Fibroblast of villous mesenchyme (primary cell): Measurements from ENCODE around the gene MAP2K5. TPM values are rescaled to one million over a fixed set of nuclear protein-coding genes. Genes with fewer than 3 reads are reported as not detected.
A peak's percentile ranks its signal among the peaks of the same experiment; 100 is the strongest.

Source experiments
- DNase-seq: peaks from one replicate; pipeline ENCODE4 v3.0.0-alpha.2; 2010; ENCODE audit warnings: low read depth
- H3K4me3 ChIP-seq: 2 replicates; pipeline ENCODE4 v1.5.1; 2011; ENCODE audit warnings: low read depth, mild to moderate bottlenecking, low read length
- total RNA-seq: library from RNA; depleted of rRNA; stranded (reverse); fragments of >200 nt; gene quantifications from 2 replicates; pipeline ENCODE4 v1.2.3, GENCODE V29; 2012
- TF ChIP-seq, protein P1 (sequence below): IDR thresholded peaks from 2 replicates; pipeline ENCODE4 v1.5.1; 2012; ENCODE audit warnings: low read depth, mild to moderate bottlenecking, low read length; ENCODE audit not compliant: insufficient read depth

Gene MAP2K5
- total RNA-seq, 1 donor: 6.9 TPM

DNA sequence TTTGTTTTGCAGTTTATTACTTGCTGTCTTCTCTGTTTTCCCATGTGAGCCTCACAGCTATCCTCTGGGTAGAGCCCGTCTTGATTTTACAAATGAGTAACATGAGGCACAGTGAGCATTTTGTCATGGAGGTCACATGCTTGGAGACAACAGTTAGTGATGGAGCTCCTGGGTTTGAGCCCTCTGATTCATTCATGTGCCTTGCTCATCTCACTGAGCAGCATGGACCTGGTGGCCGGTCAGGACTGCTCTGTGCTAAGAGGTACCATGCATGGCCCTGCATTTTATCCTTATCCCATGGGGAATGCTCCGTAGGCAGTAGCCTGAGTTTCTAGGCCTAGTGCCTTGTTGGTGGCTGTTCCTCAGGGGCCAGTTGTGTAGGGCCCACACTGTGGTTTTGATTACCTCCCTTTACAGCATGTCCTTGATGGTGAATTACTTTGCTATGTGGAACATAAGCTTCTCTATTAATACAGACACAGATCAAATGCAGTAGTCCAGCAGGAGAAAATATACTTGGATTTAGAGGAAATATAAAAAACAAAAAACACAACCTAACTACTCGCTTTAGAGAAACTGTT is 35.6 kb downstream of the MAP2K5 start:
- TF ChIP-seq, protein P1, sequence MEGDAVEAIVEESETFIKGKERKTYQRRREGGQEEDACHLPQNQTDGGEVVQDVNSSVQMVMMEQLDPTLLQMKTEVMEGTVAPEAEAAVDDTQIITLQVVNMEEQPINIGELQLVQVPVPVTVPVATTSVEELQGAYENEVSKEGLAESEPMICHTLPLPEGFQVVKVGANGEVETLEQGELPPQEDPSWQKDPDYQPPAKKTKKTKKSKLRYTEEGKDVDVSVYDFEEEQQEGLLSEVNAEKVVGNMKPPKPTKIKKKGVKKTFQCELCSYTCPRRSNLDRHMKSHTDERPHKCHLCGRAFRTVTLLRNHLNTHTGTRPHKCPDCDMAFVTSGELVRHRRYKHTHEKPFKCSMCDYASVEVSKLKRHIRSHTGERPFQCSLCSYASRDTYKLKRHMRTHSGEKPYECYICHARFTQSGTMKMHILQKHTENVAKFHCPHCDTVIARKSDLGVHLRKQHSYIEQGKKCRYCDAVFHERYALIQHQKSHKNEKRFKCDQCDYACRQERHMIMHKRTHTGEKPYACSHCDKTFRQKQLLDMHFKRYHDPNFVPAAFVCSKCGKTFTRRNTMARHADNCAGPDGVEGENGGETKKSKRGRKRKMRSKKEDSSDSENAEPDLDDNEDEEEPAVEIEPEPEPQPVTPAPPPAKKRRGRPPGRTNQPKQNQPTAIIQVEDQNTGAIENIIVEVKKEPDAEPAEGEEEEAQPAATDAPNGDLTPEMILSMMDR: no peak
- no peak overlapping the region for H3K4me3 ChIP-seq
- DNase-seq: no peak

DNA sequence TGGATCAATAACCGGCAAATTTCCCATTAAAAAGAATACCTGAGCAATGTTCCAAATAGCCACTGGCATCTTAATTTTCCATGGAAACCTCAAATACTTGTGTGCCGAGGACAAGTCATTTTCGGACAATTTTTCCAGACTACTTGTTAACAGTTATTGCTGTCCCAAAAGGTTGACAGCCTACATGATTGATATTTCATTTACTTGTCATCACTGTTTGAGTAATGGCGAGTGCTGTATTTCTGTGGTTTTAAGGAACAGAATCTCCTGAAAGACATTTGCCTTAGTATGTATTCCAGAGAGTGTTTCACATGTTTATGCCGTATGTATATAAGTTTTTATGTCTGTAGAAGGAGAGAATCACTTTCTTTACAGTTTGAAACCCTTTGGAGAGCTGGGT is 36.7 kb downstream of the MAP2K5 start:
- TF ChIP-seq, protein P1: no peak
- no peak for DNase-seq
- no peak overlapping the region for H3K4me3 ChIP-seq

DNA sequence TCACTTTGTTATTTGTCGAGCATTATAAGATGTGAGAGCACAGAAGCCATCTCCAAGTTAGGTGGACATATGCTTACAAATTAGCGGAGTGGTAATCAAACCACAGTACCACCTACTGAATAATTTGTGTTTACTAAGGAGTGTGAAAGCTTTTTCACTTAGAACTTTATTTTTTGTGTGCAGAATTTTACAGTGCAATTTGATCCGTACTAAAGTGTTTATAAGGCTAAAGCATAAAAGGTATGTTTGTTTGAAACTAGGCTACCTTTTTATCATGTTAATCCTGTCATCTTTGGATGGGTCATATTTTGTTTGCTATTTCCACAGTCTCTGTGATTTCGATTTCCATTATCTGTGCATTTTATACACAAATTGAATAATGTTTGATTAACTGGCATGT is 37.5 kb downstream of the MAP2K5 start:
- no peak overlapping the region for H3K4me3 ChIP-seq
- DNase-seq: no peak
- TF ChIP-seq, protein P1: no peak

DNA sequence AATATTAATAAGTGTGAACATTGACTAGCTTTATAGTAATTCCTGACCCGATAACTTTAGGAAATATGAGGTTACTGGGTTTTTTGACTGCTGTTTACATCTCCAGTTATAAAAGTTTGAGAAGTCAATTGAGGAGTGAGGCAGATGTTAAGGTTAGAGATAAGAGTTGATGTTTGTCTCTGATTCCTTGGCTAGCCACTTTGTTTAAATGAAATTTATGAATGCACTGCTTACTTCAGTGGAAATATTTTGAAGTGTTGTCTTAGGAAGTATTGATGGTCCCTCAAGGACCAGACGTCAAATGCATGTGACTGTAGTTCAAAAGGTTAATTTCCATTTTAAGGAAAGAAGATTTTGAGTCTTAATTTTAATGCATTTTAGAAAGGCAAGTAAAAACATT is 41.7 kb downstream of the MAP2K5 start:
- peak; percentile 46 for DNase-seq

DNA sequence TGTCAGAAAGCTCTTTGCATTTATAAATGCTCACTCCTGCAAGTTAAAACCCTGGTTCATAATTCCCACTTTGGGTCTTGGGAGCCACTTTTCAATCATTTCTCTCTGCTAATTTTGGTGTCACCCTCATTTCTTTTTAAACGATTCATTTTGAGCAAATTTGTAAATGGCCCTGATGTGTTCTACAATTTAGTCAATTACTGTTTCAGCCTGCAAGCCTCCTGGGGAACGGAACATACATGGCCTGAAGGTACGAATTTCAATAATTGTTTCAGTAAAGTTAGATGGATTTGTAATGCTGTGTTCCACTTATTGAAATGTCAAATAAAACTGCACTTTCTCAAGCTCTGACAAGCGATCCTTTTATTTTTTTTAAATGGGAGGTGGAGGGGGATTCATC is 43.2 kb downstream of the MAP2K5 start:
- DNase-seq: no peak
- TF ChIP-seq, protein P1: no peak
- H3K4me3 ChIP-seq: no peak overlapping the region

More for the DNA sequence above, 41.7 kb downstream of the MAP2K5 start:
- H3K4me3 ChIP-seq: no peak overlapping the region
- TF ChIP-seq, protein P1: no peak

DNA sequence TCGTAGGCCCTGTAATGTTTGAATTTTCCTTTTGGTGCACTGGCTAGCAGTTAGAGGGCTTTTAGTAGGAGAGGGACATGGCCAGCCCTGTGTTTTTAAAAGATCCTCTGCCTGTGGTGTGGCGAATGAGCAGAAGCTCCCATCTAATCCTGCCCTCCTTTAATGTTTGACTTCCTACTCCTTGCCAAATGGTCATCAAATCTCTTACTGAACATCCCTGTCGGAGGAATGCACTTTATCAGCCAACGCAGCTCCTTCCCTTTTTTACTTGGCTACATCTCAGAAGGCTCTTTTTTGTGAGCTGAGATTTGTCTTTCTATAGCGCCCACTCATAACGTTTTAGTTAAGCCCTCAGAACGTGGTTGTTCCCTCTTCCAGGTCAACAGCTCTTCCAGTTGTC is 44.8 kb downstream of the MAP2K5 start:
- TF ChIP-seq, protein P1: no peak
- DNase-seq: no peak
- H3K4me3 ChIP-seq: no peak overlapping the region

DNA sequence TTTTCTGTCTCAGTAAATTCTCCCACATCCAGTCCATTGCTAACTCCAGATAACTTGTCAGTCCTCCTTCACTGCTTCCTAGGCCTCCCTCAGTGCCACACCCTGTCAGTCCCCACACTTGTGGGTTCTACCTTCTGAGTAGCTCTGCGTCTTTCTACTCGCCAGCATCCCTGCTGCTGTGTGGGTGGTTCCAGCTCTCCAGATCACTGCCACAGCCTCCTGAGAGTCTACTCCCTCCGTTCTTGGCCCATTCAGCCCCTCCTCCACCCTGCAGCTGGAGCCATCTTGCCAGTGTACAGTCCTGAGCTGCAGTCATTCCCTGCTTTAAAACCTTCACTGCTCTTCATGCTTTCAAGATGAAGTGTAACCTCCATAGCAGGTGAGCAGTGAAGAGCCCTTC is 45.3 kb downstream of the MAP2K5 start:
- no peak overlapping the region for H3K4me3 ChIP-seq
- DNase-seq: no peak
- TF ChIP-seq, protein P1: no peak
